Sigmoid colon (tissue), 4 donors: ENCODE results near the gene DOCK1.

ENCODE experiments used
- EP300 ChIP-seq, 4 donors: sonication (generic); formaldehyde crosslinking; IDR thresholded peaks; one replicate each; pipeline ENCODE4 v1.6.1; 2017; ENCODE audit warnings: antibody characterized with exemption in 4 of 4
- POLR2A ChIP-seq, 2 donors: fragments of 450-650 bp; IDR thresholded peaks; one replicate each; pipeline ENCODE4 v1.6.1; 2016; ENCODE audit warnings: antibody characterized with exemption in 2 of 2, mild to moderate bottlenecking in 2 of 2, moderate library complexity in 2 of 2
- POLR2AphosphoS5 ChIP-seq, 4 donors: sonication (generic); formaldehyde crosslinking; IDR thresholded peaks; one replicate each; pipeline ENCODE4 v1.6.1; 2017; ENCODE audit warnings: antibody characterized with exemption in 4 of 4
- TF ChIP-seq, protein P1 (sequence below), 4 experiments: fragments of 450-650 bp in 3 of 4; fragments of 200-600 bp in 1 of 4; IDR thresholded peaks; one replicate each; pipeline ENCODE4 v1.5.1; 2016 to 2019; ENCODE audit warnings: antibody characterized with exemption in 4 of 4, mild to moderate bottlenecking in 3 of 4, moderate library complexity in 2 of 4

DNA sequence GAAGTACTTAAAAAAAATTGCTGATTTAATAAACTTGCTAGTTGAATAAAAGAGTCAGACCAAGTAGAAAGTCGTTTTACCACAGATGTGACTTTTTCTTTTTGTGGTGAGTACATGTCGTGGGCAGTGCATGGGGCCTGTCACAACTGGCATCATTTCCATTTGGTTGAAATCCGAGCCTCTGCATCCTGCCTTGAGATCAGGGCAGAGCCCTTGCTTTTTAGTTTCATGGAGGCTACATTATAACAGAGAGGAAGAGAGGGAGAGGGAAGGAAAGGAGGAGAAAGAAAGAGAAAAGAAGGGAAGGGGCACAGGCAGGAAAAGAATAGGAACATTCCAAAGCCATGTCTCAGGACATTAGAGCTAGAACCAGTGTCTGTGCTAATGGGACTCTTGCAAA lies 311.6 kb downstream of the DOCK1 start:
- TF ChIP-seq, protein P1, sequence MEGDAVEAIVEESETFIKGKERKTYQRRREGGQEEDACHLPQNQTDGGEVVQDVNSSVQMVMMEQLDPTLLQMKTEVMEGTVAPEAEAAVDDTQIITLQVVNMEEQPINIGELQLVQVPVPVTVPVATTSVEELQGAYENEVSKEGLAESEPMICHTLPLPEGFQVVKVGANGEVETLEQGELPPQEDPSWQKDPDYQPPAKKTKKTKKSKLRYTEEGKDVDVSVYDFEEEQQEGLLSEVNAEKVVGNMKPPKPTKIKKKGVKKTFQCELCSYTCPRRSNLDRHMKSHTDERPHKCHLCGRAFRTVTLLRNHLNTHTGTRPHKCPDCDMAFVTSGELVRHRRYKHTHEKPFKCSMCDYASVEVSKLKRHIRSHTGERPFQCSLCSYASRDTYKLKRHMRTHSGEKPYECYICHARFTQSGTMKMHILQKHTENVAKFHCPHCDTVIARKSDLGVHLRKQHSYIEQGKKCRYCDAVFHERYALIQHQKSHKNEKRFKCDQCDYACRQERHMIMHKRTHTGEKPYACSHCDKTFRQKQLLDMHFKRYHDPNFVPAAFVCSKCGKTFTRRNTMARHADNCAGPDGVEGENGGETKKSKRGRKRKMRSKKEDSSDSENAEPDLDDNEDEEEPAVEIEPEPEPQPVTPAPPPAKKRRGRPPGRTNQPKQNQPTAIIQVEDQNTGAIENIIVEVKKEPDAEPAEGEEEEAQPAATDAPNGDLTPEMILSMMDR (IDR thresholded peaks at IDR 0.05): no peak
- TF ChIP-seq POLR2A (IDR thresholded peaks at IDR 0.05) (no peak), EP300 (IDR thresholded peaks at IDR 0.05) (no peak), POLR2AphosphoS5 (IDR thresholded peaks at IDR 0.05) (no peak)
